Neural crest cell (in vitro differentiated cells): ENCODE results near the gene FBH1. TPM values are rescaled to one million over a fixed set of nuclear protein-coding genes. Genes with fewer than 3 reads are reported as not detected.
"Not testable (repeated sequence)": the region's sequence is repeated elsewhere in the genome, so short reads cannot be mapped to it uniquely, and the experiment has no call there.

Experiments used
- DNase-seq: peaks from one replicate; pipeline ENCODE4 v3.0.0; 2021; ENCODE audit warnings: low read depth, mixed read lengths, low spot score
- H3K27ac Mint-ChIP-seq: one replicate; pipeline ENCODE4 v1.8.0; 2021; ENCODE audit warnings: mild to moderate bottlenecking, mixed read lengths; ENCODE audit not compliant: unreplicated experiment
- H3K27me3 Mint-ChIP-seq: 2 replicates; pipeline ENCODE4 v1.8.0; 2021; ENCODE audit warnings: low read depth, mild to moderate bottlenecking, mixed read lengths
- H3K36me3 Mint-ChIP-seq: 2 replicates; pipeline ENCODE4 v1.8.0; 2021; ENCODE audit warnings: low read depth, mild to moderate bottlenecking, mixed read lengths
- H3K4me1 Mint-ChIP-seq: 2 replicates; pipeline ENCODE4 v1.8.0; 2021; ENCODE audit warnings: mixed read lengths
- H3K4me3 Mint-ChIP-seq: one replicate; pipeline ENCODE4 v1.8.0; 2021; ENCODE audit warnings: mild to moderate bottlenecking, mixed read lengths
- H3K9me3 Mint-ChIP-seq: 2 replicates; pipeline ENCODE4 v1.8.0; 2021; ENCODE audit warnings: mixed read lengths
- total RNA-seq: library from RNA; stranded (reverse); gene quantifications from 2 replicates; pipeline ENCODE4 v1.2.1, GENCODE V29; 2021
- TF ChIP-seq, protein P1 (sequence below): fragments of 200-600 bp; sonication (generic); conservative IDR thresholded peaks from 2 replicates; pipeline ENCODE4 v1.5.0; 2021; ENCODE audit warnings: antibody characterized with exemption, mild to moderate bottlenecking

The FBH1 gene
- total RNA-seq, 1 donor from 2014 or later, result 73.7 TPM

GRCh38 chr10:5871596-5871995 is 18.4 kb upstream of the FBH1 start:
- no peaks in the 10 kb centered on the region for H3K9me3 Mint-ChIP-seq
- peak overlapping the region; percentile 15 for H3K27ac Mint-ChIP-seq
- H3K36me3 Mint-ChIP-seq, result peaks cover 25% of the 10 kb centered on the region
- H3K4me1 Mint-ChIP-seq, result peaks cover 9% of the 10 kb centered on the region
- TF ChIP-seq, protein P1, sequence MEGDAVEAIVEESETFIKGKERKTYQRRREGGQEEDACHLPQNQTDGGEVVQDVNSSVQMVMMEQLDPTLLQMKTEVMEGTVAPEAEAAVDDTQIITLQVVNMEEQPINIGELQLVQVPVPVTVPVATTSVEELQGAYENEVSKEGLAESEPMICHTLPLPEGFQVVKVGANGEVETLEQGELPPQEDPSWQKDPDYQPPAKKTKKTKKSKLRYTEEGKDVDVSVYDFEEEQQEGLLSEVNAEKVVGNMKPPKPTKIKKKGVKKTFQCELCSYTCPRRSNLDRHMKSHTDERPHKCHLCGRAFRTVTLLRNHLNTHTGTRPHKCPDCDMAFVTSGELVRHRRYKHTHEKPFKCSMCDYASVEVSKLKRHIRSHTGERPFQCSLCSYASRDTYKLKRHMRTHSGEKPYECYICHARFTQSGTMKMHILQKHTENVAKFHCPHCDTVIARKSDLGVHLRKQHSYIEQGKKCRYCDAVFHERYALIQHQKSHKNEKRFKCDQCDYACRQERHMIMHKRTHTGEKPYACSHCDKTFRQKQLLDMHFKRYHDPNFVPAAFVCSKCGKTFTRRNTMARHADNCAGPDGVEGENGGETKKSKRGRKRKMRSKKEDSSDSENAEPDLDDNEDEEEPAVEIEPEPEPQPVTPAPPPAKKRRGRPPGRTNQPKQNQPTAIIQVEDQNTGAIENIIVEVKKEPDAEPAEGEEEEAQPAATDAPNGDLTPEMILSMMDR, result no peak
- no peaks in the 10 kb centered on the region for H3K27me3 Mint-ChIP-seq
- H3K4me3 Mint-ChIP-seq, result no peak overlapping the region
- no peak for DNase-seq

DNA sequence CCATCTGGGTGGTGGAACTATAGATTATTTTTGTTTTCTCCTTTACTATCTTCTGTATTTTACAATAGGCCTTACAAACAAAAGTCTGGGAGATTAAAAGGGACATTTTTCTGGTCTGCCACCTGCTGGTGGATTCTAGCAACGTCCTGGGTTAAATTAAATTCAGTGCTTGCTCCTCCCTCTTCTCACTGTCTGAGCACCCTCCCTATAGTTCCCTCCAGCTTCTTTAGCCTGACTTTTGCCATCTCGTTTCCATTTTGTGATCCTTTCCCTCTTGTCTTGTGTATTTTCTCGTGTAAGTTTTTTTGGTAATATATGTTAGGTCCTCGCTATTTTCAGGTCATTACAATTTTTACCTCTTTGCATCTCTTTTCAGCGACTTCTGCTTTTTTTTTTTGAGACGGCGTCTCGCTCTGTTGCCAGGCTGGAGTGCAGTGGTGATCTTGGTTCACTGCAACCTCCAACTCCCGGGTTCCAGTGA is 16.5 kb upstream of the FBH1 start:
- DNase-seq, result peak; percentile 65
- TF ChIP-seq, protein P1, result peak; percentile 86
- Mint-ChIP-seq H3K9me3 (no peaks in the 10 kb centered on the region), H3K4me3 (peak overlapping the region; percentile 10), H3K36me3 (peaks cover 18% of the 10 kb centered on the region), H3K27me3 (no peaks in the 10 kb centered on the region), H3K4me1 (peaks cover 9% of the 10 kb centered on the region), H3K27ac (peak overlapping the region; percentile 0)

DNA sequence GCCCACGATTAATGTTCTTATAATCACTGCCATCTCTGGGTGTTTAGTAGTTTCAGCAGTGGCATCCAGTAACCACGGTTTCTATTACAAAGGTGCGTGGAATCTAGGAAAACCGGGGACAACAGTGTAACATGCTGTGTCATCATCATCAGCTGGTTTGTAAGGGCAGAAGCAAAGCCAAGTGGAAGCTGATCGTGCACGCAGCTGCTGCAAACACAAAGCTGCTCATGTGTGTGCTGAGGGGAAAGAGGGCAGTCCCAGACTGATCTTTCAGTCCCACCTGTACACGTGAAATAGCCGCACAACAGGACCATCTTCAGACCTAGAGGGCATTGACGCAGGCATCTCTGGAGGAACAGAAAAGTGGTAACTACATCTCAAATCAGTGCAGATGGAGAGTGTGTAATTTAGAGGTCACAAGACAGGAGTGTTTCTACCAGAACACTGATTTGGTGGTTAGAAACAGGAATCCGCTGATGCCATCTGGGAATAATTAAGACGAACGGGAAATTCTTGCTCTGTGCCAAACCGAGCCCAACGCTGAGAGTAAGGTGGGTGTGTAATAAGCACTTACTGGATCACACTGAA is 13.8 kb upstream of the FBH1 start:
- H3K4me1 Mint-ChIP-seq, result peaks cover 9% of the 10 kb centered on the region
- DNase-seq, result no peak
- peak overlapping the region; percentile 16 for H3K27ac Mint-ChIP-seq
- H3K27me3 Mint-ChIP-seq, result no peaks in the 10 kb centered on the region
- H3K36me3 Mint-ChIP-seq, result peaks cover 13% of the 10 kb centered on the region
- TF ChIP-seq, protein P1, result no peak
- H3K4me3 Mint-ChIP-seq, result no peak overlapping the region
- H3K9me3 Mint-ChIP-seq, result no peaks in the 10 kb centered on the region

GRCh38 chr10:5877041-5877440 is 13.0 kb upstream of the FBH1 start:
- not testable (repeated sequence) for H3K27me3 Mint-ChIP-seq, DNase-seq, H3K9me3 Mint-ChIP-seq, H3K27ac Mint-ChIP-seq, H3K4me3 Mint-ChIP-seq, H3K4me1 Mint-ChIP-seq
- H3K36me3 Mint-ChIP-seq, result peaks cover 10% of the 10 kb centered on the region

DNA sequence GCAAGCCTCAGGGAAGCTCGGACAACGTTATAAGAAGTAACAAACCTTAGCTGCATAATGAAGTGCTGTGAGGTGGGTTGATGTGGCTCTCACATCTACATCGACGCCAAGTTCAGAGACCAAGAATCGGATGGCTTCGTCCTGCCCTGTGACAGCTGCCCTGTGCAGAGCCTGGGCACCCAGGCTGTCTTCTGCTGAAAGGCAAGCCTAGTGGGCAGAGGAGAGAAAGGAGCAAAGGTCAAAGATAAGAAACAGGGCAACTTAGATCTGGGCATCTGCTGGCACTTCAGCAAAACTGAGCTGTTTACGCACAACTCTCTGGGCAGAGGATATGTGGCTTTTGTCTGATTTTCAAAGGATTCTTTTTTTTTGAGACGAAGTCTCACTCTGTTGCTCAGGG is 7.1 kb upstream of the FBH1 start:
- no peak overlapping the region for H3K27ac Mint-ChIP-seq
- H3K9me3 Mint-ChIP-seq, result no peaks in the 10 kb centered on the region
- TF ChIP-seq, protein P1, result no peak
- no peaks in the 10 kb centered on the region for H3K27me3 Mint-ChIP-seq
- H3K36me3 Mint-ChIP-seq, result peaks cover 16% of the 10 kb centered on the region
- H3K4me1 Mint-ChIP-seq, result peaks cover 9% of the 10 kb centered on the region
- H3K4me3 Mint-ChIP-seq, result peak overlapping the region; percentile 33
- no peak for DNase-seq

- Mint-ChIP-seq H3K27me3 (no peaks in the 10 kb centered on the region), H3K36me3 (peaks cover 16% of the 10 kb centered on the region), H3K9me3 (no peaks in the 10 kb centered on the region), H3K4me3 (no peak overlapping the region), H3K4me1 (peaks cover 20% of the 10 kb centered on the region), H3K27ac (no peak overlapping the region)
- TF ChIP-seq, protein P1, result no peak
- no peak for DNase-seq
Measured at GRCh38 chr10:5885619-5886018, 4.4 kb upstream of the FBH1 start.
